HepG2 (cell line): ENCODE measurements around the gene STX5. TPM values are rescaled to one million over a fixed set of nuclear protein-coding genes. Genes with fewer than 3 reads are reported as not detected.

Source experiments
- ATAC-seq: fragments of 200-7000 bp; cut with Tn5 transposase; 3 replicates; pipeline ENCODE4 v1.9.1; 2020; ENCODE audit warnings: mild to moderate bottlenecking, moderate library complexity
- BruUV-seq: library from RNA; stranded (reverse); fragments of 400-500 nt; replicated peaks from 2 replicates; lab custom pipeline; 2021; lab: Mats Ljungman, UMichigan
- CTCF ChIA-PET: fragments of 300-600 bp; formaldehyde crosslinking; extraction: SDS; loops from one replicate; lab custom pipeline; 2021; ENCODE audit warnings: low total read pairs, inconsistent platforms, low intra/inter-chr PET ratio; lab: Yijun Ruan, JAX
- POLR2A ChIA-PET: fragments of 350-600 bp; sonication (Branson Sonifier 250); formaldehyde crosslinking; loops from one replicate; lab custom pipeline; 2020; ENCODE audit warnings: antibody characterized with exemption, inconsistent platforms; lab: Yijun Ruan, JAX
- DNase-seq: peaks from one replicate; pipeline ENCODE4 v3.0.0-alpha.2; 2015; ENCODE audit warnings: low spot score
- FAIRE-seq: peaks from 3 replicates; lab custom pipeline; 2011; peaks lifted over from hg19 to GRCh38; lab: Jason Lieb, UNC
- H2AFZ ChIP-seq: one replicate; pipeline ENCODE4 v1.6.1; 2011; ENCODE audit warnings: low read length, inconsistent platforms
- H3K27ac ChIP-seq: fragments of 300-600 bp; 3 replicates; pipeline ENCODE4 v1.8.0; 2011; ENCODE audit warnings: mixed run types, mild to moderate bottlenecking, mixed read lengths, low read length, inconsistent platforms; ENCODE audit not compliant: insufficient read depth; ENCODE audit errors: extremely low read length
- H3K27me3 ChIP-seq, 2 experiments: fragments of 200-600 bp in 1 of 2; 2 replicates in 1 of 2; 3 replicates in 1 of 2; pipeline versions ENCODE4 v1.6.0 to v1.8.0; 2011; ENCODE audit warnings: low read length in 2 of 2, mild to moderate bottlenecking in 2 of 2, moderate library complexity in 2 of 2, inconsistent platforms in 1 of 2; ENCODE audit not compliant: insufficient read depth in 2 of 2, control insufficient read depth in 1 of 2
- H3K36me3 ChIP-seq, 2 experiments: fragments of 200-600 bp in 1 of 2; replicated peaks in 1 of 2; 2 replicates in 1 of 2; 3 replicates in 1 of 2; pipeline versions ENCODE4 v1.5.1 to v1.8.0; 2011; ENCODE audit warnings: low read length in 2 of 2, inconsistent platforms in 1 of 2; ENCODE audit not compliant: insufficient read depth in 2 of 2, control insufficient read depth in 1 of 2
- H3K4me1 ChIP-seq: 2 replicates; pipeline ENCODE4 v1.5.1; 2012; ENCODE audit warnings: low read length, inconsistent platforms; ENCODE audit not compliant: insufficient read depth
- H3K4me2 ChIP-seq: 2 replicates; pipeline ENCODE4 v1.6.0; 2011; ENCODE audit warnings: low read depth, low read length, inconsistent platforms
- H3K4me3 ChIP-seq, 3 experiments: fragments of 200-600 bp in 1 of 3; sonication (generic), shearing (Covaris generic) in 1 of 3; replicated peaks in 1 of 3; 2 replicates each; pipeline ENCODE4 v1.5.1; 2011 to 2016; ENCODE audit warnings: low read length in 3 of 3, inconsistent platforms in 2 of 3, low read depth in 2 of 3, mild to moderate bottlenecking in 2 of 3, control low read depth in 1 of 3, mixed read lengths in 1 of 3; ENCODE audit not compliant: insufficient read depth in 1 of 3
- H3K79me2 ChIP-seq: one replicate; pipeline ENCODE4 v1.6.1; 2011; ENCODE audit warnings: low read length, inconsistent platforms; ENCODE audit not compliant: insufficient read depth
- H3K9ac ChIP-seq: 2 replicates; pipeline ENCODE4 v1.6.0; 2011; ENCODE audit warnings: mild to moderate bottlenecking, low read depth, low read length, inconsistent platforms; ENCODE audit not compliant: insufficient read depth
- H3K9me3 ChIP-seq: 2 replicates; pipeline ENCODE4 v1.5.1; 2012; ENCODE audit warnings: mild to moderate bottlenecking, low read length
- H4K20me1 ChIP-seq: 2 replicates; pipeline ENCODE4 v1.6.0; 2011; ENCODE audit warnings: inconsistent platforms, mild to moderate bottlenecking, low read length, moderate library complexity; ENCODE audit not compliant: insufficient read depth
- DDIT3 ChIP-seq: sonication (generic); formaldehyde crosslinking; IDR thresholded peaks from 2 replicates; pipeline ENCODE4 v1.4.0; 2020; ENCODE audit warnings: mild to moderate bottlenecking, missing genetic modification reagents
- POLR2A ChIP-seq, 2 experiments: IDR thresholded peaks; 2 replicates each; pipeline ENCODE4 v1.6.1; 2011; ENCODE audit warnings: low read depth in 2 of 2, low read length in 2 of 2, mild to moderate bottlenecking in 1 of 2, moderate library complexity in 1 of 2; ENCODE audit not compliant: insufficient read depth in 1 of 2
- POLR2AphosphoS5 ChIP-seq: IDR thresholded peaks from 2 replicates; pipeline ENCODE4 v1.6.1; 2012; ENCODE audit warnings: low read depth, low read length
- ZC3H13 ChIP-seq: sonication (generic); formaldehyde crosslinking; IDR thresholded peaks from 2 replicates; pipeline ENCODE4 v1.8.1; 2023; ENCODE audit warnings: mild to moderate bottlenecking, missing genetic modification reagents, moderate library complexity
- ZNF720 ChIP-seq: sonication (generic); formaldehyde crosslinking; IDR thresholded peaks from 2 replicates; pipeline ENCODE4 v1.4.0; 2020; ENCODE audit warnings: missing genetic modification reagents
- ZNF770 ChIP-seq: sonication (generic); formaldehyde crosslinking; IDR thresholded peaks from 2 replicates; pipeline ENCODE4 v1.5.0; 2020; ENCODE audit warnings: mild to moderate bottlenecking, missing genetic modification reagents
- ZUFSP ChIP-seq: sonication (generic); formaldehyde crosslinking; IDR thresholded peaks from 2 replicates; pipeline ENCODE4 v1.9.0; 2021; ENCODE audit warnings: missing genetic modification reagents, mild to moderate bottlenecking, borderline replicate concordance
- WGBS: methylation state at CpG from one replicate; pipeline ENCODE4 v1.1.6; 2017; ENCODE audit warnings: low lambda C conversion rate; 5-methylcytosine and 5-hydroxymethylcytosine counted together
- in situ Hi-C: cut with HindIII; loops from 2 replicates; pipeline ENCODE4 v1.10.0; 2017; ENCODE audit warnings: low pct_unique_long_range_greater_than_20kb; ENCODE audit not compliant: extremely low pct_ligation_motif_present
- intact Hi-C: fragments of 100-400 bp; cut with micrococcal nuclease; formaldehyde crosslinking; loops from one replicate; pipeline ENCODE4 v1.10.0; 2022; ENCODE audit not compliant: unreplicated experiment
- polyA plus RNA-seq, 8 experiments: library from polyadenylated mRNA; depleted of rRNA in 3 of 8; stranded (reverse) in 7 of 8; unstranded in 1 of 8; fragments of >200 nt; fragmentation: Illumina TruSeq in 4 of 8; extraction: Trizol in 4 of 8; gene quantifications; 2 replicates each; pipeline versions ENCODE4 v1.2.1 to v1.2.3, GENCODE V29; 2011 to 2016; ENCODE audit warnings: low read depth in 4 of 8, missing spikeins in 1 of 8, mixed read lengths in 1 of 8; ENCODE audit not compliant: insufficient read depth in 1 of 8
- total RNA-seq, 5 experiments: library from RNA; depleted of rRNA; stranded (reverse); fragments of >200 nt; fragmentation: Illumina TruSeq; extraction: Trizol; gene quantifications; 2 replicates each; pipeline ENCODE4 v1.2.3, GENCODE V29; 2016; ENCODE audit warnings: low read depth in 1 of 5

The STX5 gene
- total and polyA plus RNA-seq, 2 of the 13 experiments (the other 11 are each of a cell fraction or from before 2014, with no cell fraction given): 26.9 to 30.0 TPM

- POLR2A ChIA-PET: interaction anchor here (0.8 to 9.1 kb wide), 8 partner anchors 11 to 92 kb away, joined by 3 to 201 read pairs (median 10); partner anchors contain the start of genes HNRNPUL2, NXF1, SLC3A2 and TTC9C
- 0 out of 2 replicates have a peak, but pooled peaks have one; percentile 18 for TF ChIP-seq POLR2AphosphoS5
- peak in 1 of 2 experiments; percentile 38; a peak in 1 of 4 replicates for TF ChIP-seq POLR2A (IDR thresholded peaks at IDR 0.05; ENCODE audit: insufficient read depth in 1 of 2, low read depth in 2 of 2, low read length in 2 of 2)
- peak; percentile 6; the same call in 1 of the 2 replicates for TF ChIP-seq ZC3H13
- TF ChIP-seq ZNF770: no peak
- no peak for TF ChIP-seq ZUFSP (CRISPR knock-in tag)
- no peak for TF ChIP-seq ZNF720
- TF ChIP-seq DDIT3 (CRISPR knock-in tag): no peak
- TF ChIP-seq, all 625 proteins: peak for 3
- Histone ChIP-seq H4K20me1 (no peaks in the 10 kb centered on the region), H3K4me2 (peak overlapping the region; percentile 67; the same call in 1 of the 2 replicates), H3K36me3 (peaks cover 10 to 28% of the 10 kb centered on the region in 2 experiments), H3K27me3 (no peaks in the 10 kb centered on the region; a peak in 1 of 5 replicates), H3K79me2 (peaks cover 34% of the 10 kb centered on the region), H3K9me3 (no peaks in the 10 kb centered on the region), H3K4me1 (peaks cover 53% of the 10 kb centered on the region), H3K27ac (peak overlapping the region; percentile 11), H2AFZ (no peak overlapping the region), H3K9ac (no peak overlapping the region), H3K4me3 (peak overlapping the region in 1 of 3 experiments; percentile 12; a peak in 2 of 6 replicates)
- CTCF ChIA-PET: no interaction called here
- in situ Hi-C loops: loop anchor here (5.0 kb wide), 2 partner anchors 43 to 88 kb away; partner anchors contain the start of genes STX5 and TEX54
- ATAC-seq (no peak), DNase-seq (no peak), FAIRE-seq (no peak)
- intact Hi-C loops: no loop called here
- BruUV-seq: no TSS peak
- WGBS: 82% methylated on average over 5 of the region's 5 CpGs
Observed at GRCh38 chr11:62788991-62789390, 42.9 kb downstream of the STX5 start.
